ENCODE measurements around the gene MAGEB2.
"Not testable (repeated sequence)": the region's sequence is repeated elsewhere in the genome, so short reads cannot be mapped to it uniquely, and the experiment has no call there.

MAGEB2 gene

GRCh38 chrX:30215357-30215843, at the start of gene MAGEB2:
MAGEB2 (plus strand) TSS chrX:30215563; CDS start chrX:30218581, 3,018 bp downstream.
- DNase-seq (ENCODE audit: low read depth, low spot score) = no peak

- no peak for DNase-seq (ENCODE audit: low read depth, low spot score)
These were observed 44.5 kb upstream of the MAGEB2 start for GRCh38 chrX:30170900-30171299.

GRCh38 chrX:30181353-30181752, 34.0 kb upstream of the MAGEB2 start:
- no peak for DNase-seq (ENCODE audit: low read depth, low spot score)

GRCh38 chrX:30183554-30183953, 31.8 kb upstream of the MAGEB2 start:
- no peak for DNase-seq (ENCODE audit: low read depth, low spot score)

GRCh38 chrX:30190426-30190825, 24.9 kb upstream of the MAGEB2 start:
- no peak for DNase-seq (ENCODE audit: low read depth, low spot score)

GRCh38 chrX:30193910-30194309, 21.5 kb upstream of the MAGEB2 start:
- DNase-seq (ENCODE audit: low read depth, low spot score) = not testable (repeated sequence)

- no peak for DNase-seq (ENCODE audit: low read depth, low spot score)
These were observed 19.0 kb upstream of the MAGEB2 start for GRCh38 chrX:30196322-30196721.

- no peak for DNase-seq (ENCODE audit: low read depth, low spot score)
These were observed 3.2 kb upstream of the MAGEB2 start for GRCh38 chrX:30212172-30212571.

GRCh38 chrX:30217465-30217864, 2.1 kb downstream of the MAGEB2 start:
- DNase-seq (ENCODE audit: low read depth, low spot score) = no peak

- DNase-seq (ENCODE audit: low read depth, low spot score) = no peak
These were observed 4.0 kb downstream of the MAGEB2 start for GRCh38 chrX:30219372-30219771.

GRCh38 chrX:30220661-30221060, 5.3 kb downstream of the MAGEB2 start:
- DNase-seq (ENCODE audit: low read depth, low spot score) = no peak

- DNase-seq (ENCODE audit: low read depth, low spot score) = no peak
These were observed 9.2 kb downstream of the MAGEB2 start for GRCh38 chrX:30224536-30224935.

GRCh38 chrX:30228526-30228925, 13.2 kb downstream of the MAGEB2 start:
- DNase-seq (ENCODE audit: low read depth, low spot score) = no peak

GRCh38 chrX:30230395-30230794, 15.0 kb downstream of the MAGEB2 start, which contains the start of gene MAGEB3:
MAGEB3 (plus strand) TSS chrX:30230657; CDS start chrX:30235925, 5,268 bp downstream.
- no peak for DNase-seq (ENCODE audit: low read depth, low spot score)

GRCh38 chrX:30241724-30242415, 26.5 kb downstream of the MAGEB2 start, which contains the start of gene MAGEB4:
MAGEB4 (plus strand) TSS chrX:30242000; CDS start chrX:30242136, 136 bp downstream.
- no peak for DNase-seq (ENCODE audit: low read depth, low spot score)

- no peak for DNase-seq (ENCODE audit: low read depth, low spot score)
These were observed 31.6 kb downstream of the MAGEB2 start, which contains the start of gene MAGEB1 for GRCh38 chrX:30246769-30247489. MAGEB1 (plus strand) TSS chrX:30247146; CDS start chrX:30250494, 3,348 bp downstream.

GRCh38 chrX:30248854-30249253, 33.5 kb downstream of the MAGEB2 start:
- no peak for DNase-seq (ENCODE audit: low read depth, low spot score)

- no peak for DNase-seq (ENCODE audit: low read depth, low spot score)
These were observed 37.9 kb downstream of the MAGEB2 start for GRCh38 chrX:30253257-30253656.

GRCh38 chrX:30259927-30260326, 44.6 kb downstream of the MAGEB2 start:
- no peak for DNase-seq (ENCODE audit: low read depth, low spot score)

GRCh38 chrX:30261012-30261411, 45.6 kb downstream of the MAGEB2 start:
- DNase-seq (ENCODE audit: low read depth, low spot score) = no peak

GRCh38 chrX:30262763-30263162, 47.4 kb downstream of the MAGEB2 start:
- DNase-seq (ENCODE audit: low read depth, low spot score) = no peak
